BE2C (cell line): ENCODE results near the gene FAM53C.

ENCODE experiments used
- DNase-seq: peaks from one replicate; pipeline ENCODE4 v3.0.0-alpha.2; 2020
- H3K27me3 ChIP-seq: fragments of 250-450 bp; sonication (Bioruptor Pico); 2 replicates; pipeline ENCODE4 v1.5.1; 2020; ENCODE audit warnings: mild to moderate bottlenecking
- H3K36me3 ChIP-seq: fragments of 250-450 bp; sonication (Bioruptor Pico); 2 replicates; pipeline ENCODE4 v1.5.1; 2020; ENCODE audit warnings: mild to moderate bottlenecking
- H3K4me1 ChIP-seq: fragments of 250-450 bp; sonication (Bioruptor Pico); 2 replicates; pipeline ENCODE4 v1.5.1; 2020
- H3K4me3 ChIP-seq: 2 replicates; pipeline ENCODE4 v1.5.1; 2011; ENCODE audit warnings: low read depth, low read length
- H3K9me3 ChIP-seq: fragments of 250-450 bp; sonication (Bioruptor Pico); 2 replicates; pipeline ENCODE4 v1.5.1; 2020
- CTCF ChIP-seq: IDR thresholded peaks from 2 replicates; pipeline ENCODE4 v1.5.1; 2012; ENCODE audit warnings: mild to moderate bottlenecking, low read depth, low read length

Gene FAM53C

GRCh38 chr5:138350563-138350890 is 12.5 kb downstream of the FAM53C start:
- no peak for DNase-seq
- H3K4me1 ChIP-seq: peaks cover 10% of the 10 kb centered on the region
- TF ChIP-seq CTCF: no peak
- H3K27me3 ChIP-seq: no peaks in the 10 kb centered on the region
- no peak overlapping the region for H3K4me3 ChIP-seq
- H3K9me3 ChIP-seq: no peaks in the 10 kb centered on the region
- H3K36me3 ChIP-seq: peaks cover 10% of the 10 kb centered on the region

- no peak overlapping the region for H3K4me3 ChIP-seq
- peaks cover 4% of the 10 kb centered on the region for H3K36me3 ChIP-seq
- DNase-seq: no peak
- no peak for TF ChIP-seq CTCF
- H3K9me3 ChIP-seq: no peaks in the 10 kb centered on the region
- peaks cover 10% of the 10 kb centered on the region for H3K4me1 ChIP-seq
- no peaks in the 10 kb centered on the region for H3K27me3 ChIP-seq
Observed at GRCh38 chr5:138351056-138351455, 13.0 kb downstream of the FAM53C start.

DNA sequence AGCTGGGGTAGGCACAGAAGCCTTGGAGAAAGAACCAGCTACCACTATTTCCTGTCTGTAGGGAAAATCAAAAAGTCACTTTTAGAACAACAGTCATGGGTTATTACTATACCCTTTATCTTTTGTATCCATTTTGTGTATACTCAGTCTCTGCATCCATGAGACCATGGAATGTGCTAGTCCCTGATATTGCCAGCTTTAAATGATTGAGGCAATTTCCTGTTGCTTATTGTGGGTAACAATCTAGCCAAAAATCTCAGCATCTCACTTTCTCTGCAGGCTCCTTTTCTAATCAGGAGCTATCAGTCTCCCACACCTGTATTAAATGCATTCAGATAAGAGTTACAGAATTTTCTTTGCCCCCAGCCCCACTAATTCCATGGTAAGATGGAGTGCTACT is 13.5 kb downstream of the FAM53C start:
- Histone ChIP-seq H3K36me3 (peaks cover 2% of the 10 kb centered on the region; the same call in 1 of the 2 replicates), H3K9me3 (no peaks in the 10 kb centered on the region), H3K27me3 (no peaks in the 10 kb centered on the region), H3K4me3 (no peak overlapping the region), H3K4me1 (peaks cover 10% of the 10 kb centered on the region)
- TF ChIP-seq CTCF: no peak
- DNase-seq: no peak

- Histone ChIP-seq H3K9me3 (no peaks in the 10 kb centered on the region), H3K4me3 (peak within 1 kb of the TSS; percentile 84), H3K36me3 (no peaks in the 10 kb centered on the region), H3K27me3 (no peaks in the 10 kb centered on the region), H3K4me1 (peaks cover 10% of the 10 kb centered on the region)
- DNase-seq: peak; percentile 87
- TF ChIP-seq CTCF: peak; percentile 97
Observed at GRCh38 chr5:138352071-138352721, 14.1 kb downstream of the FAM53C start, which contains the start of gene KDM3B. TSS of gene KDM3B (plus strand) at chr5:138352685. CDS start at chr5:138352796, 111 bp downstream.

GRCh38 chr5:138352722-138353559 is 14.9 kb downstream of the FAM53C start:
- peaks cover 10% of the 10 kb centered on the region for H3K4me1 ChIP-seq
- TF ChIP-seq CTCF: peak; percentile 16
- DNase-seq: peak; percentile 54
- no peaks in the 10 kb centered on the region for H3K36me3 ChIP-seq
- peak overlapping the region; percentile 84 for H3K4me3 ChIP-seq
- H3K27me3 ChIP-seq: no peaks in the 10 kb centered on the region
- H3K9me3 ChIP-seq: no peaks in the 10 kb centered on the region
